Lung (tissue), 12 donors: ENCODE measurements around the gene NPHP4. TPM values are rescaled to one million over a fixed set of nuclear protein-coding genes. Genes with fewer than 3 reads are reported as not detected.

Source experiments
- ATAC-seq: fragments of 200-7000 bp; cut with Tn5 transposase; one replicate; pipeline ENCODE4 v1.9.1; 2020; ENCODE audit warnings: moderate number of reproducible peaks; ENCODE audit not compliant: insufficient read depth, low FRiP score
- DNase-seq, 3 donors: peaks; one replicate each; pipeline ENCODE4 v3.0.0-alpha.2; 2013 to 2017
- H3K27ac ChIP-seq, 2 donors: one replicate each; pipeline ENCODE4 v1.5.1; 2013; ENCODE audit warnings: mild to moderate bottlenecking in 2 of 2, moderate library complexity in 2 of 2, control low read depth in 1 of 2, inconsistent platforms in 1 of 2, low read depth in 1 of 2, low read length in 1 of 2
- H3K27me3 ChIP-seq, 3 donors: one replicate each; pipeline ENCODE4 v1.5.1; 2013; ENCODE audit warnings: low read length in 2 of 3; ENCODE audit not compliant: control insufficient read depth in 3 of 3, insufficient read depth in 3 of 3
- H3K36me3 ChIP-seq, 4 donors: one replicate each; pipeline ENCODE4 v1.5.1; 2013; ENCODE audit warnings: low read length in 4 of 4, mild to moderate bottlenecking in 1 of 4, moderate library complexity in 1 of 4; ENCODE audit not compliant: control insufficient read depth in 4 of 4, insufficient read depth in 4 of 4
- H3K4me1 ChIP-seq, 5 donors: one replicate each; pipeline ENCODE4 v1.5.1; 2013; ENCODE audit warnings: low read length in 5 of 5, mild to moderate bottlenecking in 2 of 5, moderate library complexity in 1 of 5; ENCODE audit not compliant: control insufficient read depth in 5 of 5, insufficient read depth in 5 of 5
- H3K4me3 ChIP-seq: one replicate; pipeline ENCODE4 v1.5.1; 2013; ENCODE audit warnings: mild to moderate bottlenecking, control low read depth, moderate library complexity
- H3K9ac ChIP-seq, 2 donors: one replicate each; pipeline ENCODE4 v1.5.1; 2013; ENCODE audit warnings: low read length in 2 of 2, control low read depth in 1 of 2; ENCODE audit not compliant: insufficient read depth in 1 of 2
- H3K9me3 ChIP-seq, 4 donors: one replicate each; pipeline ENCODE4 v1.5.1; 2013; ENCODE audit warnings: low read length in 3 of 4, mild to moderate bottlenecking in 1 of 4, moderate library complexity in 1 of 4; ENCODE audit not compliant: control insufficient read depth in 4 of 4, insufficient read depth in 3 of 4
- WGBS, 2 donors: extraction: QIAGEN DNeasy Blood & Tissue Kit; methylation state at CpG; one replicate each; pipeline ENCODE4 v1.1.7; 2013; 5-methylcytosine and 5-hydroxymethylcytosine counted together
- polyA plus RNA-seq, 2 donors: library from polyadenylated mRNA; stranded (reverse); fragments of 200-250 nt; gene quantifications; one replicate each; pipeline ENCODE4 v1.2.1, GENCODE V29; 2013
- total RNA-seq, 2 donors: library from RNA; depleted of rRNA in 1 of 2; stranded (reverse); fragments of >200 nt in 1 of 2; gene quantifications; one replicate each; pipeline ENCODE4 v1.2.1, GENCODE V29; 2014 to 2021
- TF ChIP-seq, protein P1 (sequence below): IDR thresholded peaks from 2 replicates; pipeline ENCODE4 v1.5.1; 2012; ENCODE audit warnings: mild to moderate bottlenecking; ENCODE audit errors: control extremely low read depth, extremely low read depth
- donor health status: control.
- donor health status: control.
- donor health status: Bipolar disorder and iron deficiency.
- donor health status: healthy.
- donor health status: DM: yes; HTN: yes; CAD: no.

Gene NPHP4
- total and polyA plus RNA-seq, 4 donors, result 6.0 to 23.3 (median 11.1) TPM

- DNase-seq, result no peak
- H3K4me3 ChIP-seq, result no peak overlapping the region
- no peak overlapping the region for H3K9ac ChIP-seq
- no peak for ATAC-seq
- 93 to 96% methylated on average over 12 of the region's 12 CpGs for WGBS, 2 donors
- TF ChIP-seq, protein P1, sequence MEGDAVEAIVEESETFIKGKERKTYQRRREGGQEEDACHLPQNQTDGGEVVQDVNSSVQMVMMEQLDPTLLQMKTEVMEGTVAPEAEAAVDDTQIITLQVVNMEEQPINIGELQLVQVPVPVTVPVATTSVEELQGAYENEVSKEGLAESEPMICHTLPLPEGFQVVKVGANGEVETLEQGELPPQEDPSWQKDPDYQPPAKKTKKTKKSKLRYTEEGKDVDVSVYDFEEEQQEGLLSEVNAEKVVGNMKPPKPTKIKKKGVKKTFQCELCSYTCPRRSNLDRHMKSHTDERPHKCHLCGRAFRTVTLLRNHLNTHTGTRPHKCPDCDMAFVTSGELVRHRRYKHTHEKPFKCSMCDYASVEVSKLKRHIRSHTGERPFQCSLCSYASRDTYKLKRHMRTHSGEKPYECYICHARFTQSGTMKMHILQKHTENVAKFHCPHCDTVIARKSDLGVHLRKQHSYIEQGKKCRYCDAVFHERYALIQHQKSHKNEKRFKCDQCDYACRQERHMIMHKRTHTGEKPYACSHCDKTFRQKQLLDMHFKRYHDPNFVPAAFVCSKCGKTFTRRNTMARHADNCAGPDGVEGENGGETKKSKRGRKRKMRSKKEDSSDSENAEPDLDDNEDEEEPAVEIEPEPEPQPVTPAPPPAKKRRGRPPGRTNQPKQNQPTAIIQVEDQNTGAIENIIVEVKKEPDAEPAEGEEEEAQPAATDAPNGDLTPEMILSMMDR, result no peak
- no peaks in the 10 kb centered on the region for H3K27me3 ChIP-seq
- H3K27ac ChIP-seq, result no peak overlapping the region
- H3K36me3 ChIP-seq, result peaks cover 0 to 28% (median 4%) of the 10 kb centered on the region in 4 donors
- H3K9me3 ChIP-seq, result peaks cover 0 to 1% (median 0%) of the 10 kb centered on the region in 4 donors
- no peaks in the 10 kb centered on the region for H3K4me1 ChIP-seq
Observed at GRCh38 chr1:5906966-5907365, 85.3 kb downstream of the NPHP4 start.

DNA sequence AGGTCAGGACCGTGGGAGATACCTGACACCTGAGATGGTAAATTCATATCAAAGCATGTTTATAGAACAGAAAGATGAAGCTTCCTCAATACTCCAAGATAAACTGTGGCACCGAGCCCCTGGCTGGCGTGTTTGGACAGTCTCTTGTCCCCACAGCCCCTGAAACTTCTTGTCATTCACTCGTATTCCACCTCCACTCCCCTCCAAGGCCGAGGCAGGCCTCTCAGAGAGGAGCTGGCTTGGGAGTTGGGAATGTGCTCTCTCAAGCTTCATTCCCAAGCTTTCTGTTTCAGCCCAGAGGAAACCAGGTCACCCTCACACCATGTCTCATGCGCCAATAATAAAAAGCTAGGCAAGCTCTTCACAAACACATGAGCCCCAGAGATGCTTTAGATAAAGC lies 86.1 kb downstream of the NPHP4 start:
- 94 to 95% methylated on average over 6 of the region's 6 CpGs for WGBS, 2 donors
- H3K36me3 ChIP-seq, result peaks cover 0 to 24% (median 4%) of the 10 kb centered on the region in 4 donors

DNA sequence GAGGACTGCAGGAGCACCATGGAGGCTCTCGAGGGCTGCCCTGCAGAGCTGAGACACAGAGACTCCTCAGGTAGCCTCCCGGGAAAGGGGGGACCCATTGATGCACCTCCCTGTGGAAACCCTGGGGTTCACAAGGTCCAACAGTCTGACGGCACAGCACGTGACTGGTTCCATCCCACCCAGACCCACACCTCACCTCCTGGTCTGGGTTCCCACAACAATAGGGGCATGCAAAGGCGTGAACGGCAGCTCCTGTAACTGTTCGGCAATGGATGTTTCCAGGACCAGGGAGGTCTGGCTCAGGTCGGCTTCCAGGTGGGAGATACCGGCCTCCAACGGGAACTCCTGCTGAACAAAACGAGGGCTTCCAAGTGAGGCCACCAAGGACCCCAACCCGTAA lies 86.8 kb downstream of the NPHP4 start:
- 95 to 98% methylated on average over 12 of the region's 12 CpGs for WGBS, 2 donors
- no peak for DNase-seq
- ATAC-seq, result no peak

More for the DNA sequence above, 86.1 kb downstream of the NPHP4 start:
- Histone ChIP-seq H3K9me3 (peaks cover 0 to 1% (median 0%) of the 10 kb centered on the region in 4 donors), H3K4me3 (no peak overlapping the region), H3K9ac (no peak overlapping the region), H3K27ac (no peak overlapping the region), H3K4me1 (no peaks in the 10 kb centered on the region), H3K27me3 (no peaks in the 10 kb centered on the region)
- TF ChIP-seq, protein P1, result no peak
- ATAC-seq (no peak), DNase-seq (no peak)

More for the DNA sequence above, 86.8 kb downstream of the NPHP4 start:
- no peak overlapping the region for H3K27ac ChIP-seq
- no peak overlapping the region for H3K9ac ChIP-seq
- peaks cover 0 to 23% (median 4%) of the 10 kb centered on the region in 4 donors for H3K36me3 ChIP-seq
- H3K9me3 ChIP-seq, result peaks cover 0 to 1% (median 0%) of the 10 kb centered on the region in 4 donors
- no peaks in the 10 kb centered on the region for H3K27me3 ChIP-seq
- no peaks in the 10 kb centered on the region for H3K4me1 ChIP-seq
- H3K4me3 ChIP-seq, result no peak overlapping the region
- TF ChIP-seq, protein P1, result no peak
